Activated CD4-positive, alpha-beta T cell treated with anti-CD3 and anti-CD28 coated beads, Interleukin-2, amount 50 U/mL, for 1 hour (primary cell): ENCODE measurements around the gene ZCCHC9.
"Not testable (repeated sequence)": the region's sequence is repeated elsewhere in the genome, so short reads cannot be mapped to it uniquely, and the experiment has no call there.

Experiments
- DNase-seq: peaks from one replicate; pipeline ENCODE4 v3.0.0-alpha.2; 2020

The ZCCHC9 gene

DNA sequence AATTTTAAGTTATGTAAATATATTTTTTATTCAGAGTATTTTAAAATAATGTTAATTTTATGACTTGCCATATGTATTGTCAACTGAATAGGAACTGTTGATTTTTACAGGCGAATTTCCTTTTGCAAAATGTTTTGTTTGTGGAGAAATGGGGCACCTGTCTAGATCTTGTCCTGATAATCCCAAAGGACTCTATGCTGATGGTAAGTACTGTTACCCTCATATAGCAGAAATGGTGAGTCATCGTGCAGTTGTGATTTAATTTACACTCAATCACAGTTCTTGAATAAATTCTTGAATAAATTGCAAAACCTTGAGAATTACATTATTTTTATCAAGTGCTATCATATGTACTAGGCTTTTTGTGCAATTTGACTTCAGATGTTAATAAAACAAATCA, 7.4 kb downstream of the ZCCHC9 start:
- no peak for DNase-seq

DNA sequence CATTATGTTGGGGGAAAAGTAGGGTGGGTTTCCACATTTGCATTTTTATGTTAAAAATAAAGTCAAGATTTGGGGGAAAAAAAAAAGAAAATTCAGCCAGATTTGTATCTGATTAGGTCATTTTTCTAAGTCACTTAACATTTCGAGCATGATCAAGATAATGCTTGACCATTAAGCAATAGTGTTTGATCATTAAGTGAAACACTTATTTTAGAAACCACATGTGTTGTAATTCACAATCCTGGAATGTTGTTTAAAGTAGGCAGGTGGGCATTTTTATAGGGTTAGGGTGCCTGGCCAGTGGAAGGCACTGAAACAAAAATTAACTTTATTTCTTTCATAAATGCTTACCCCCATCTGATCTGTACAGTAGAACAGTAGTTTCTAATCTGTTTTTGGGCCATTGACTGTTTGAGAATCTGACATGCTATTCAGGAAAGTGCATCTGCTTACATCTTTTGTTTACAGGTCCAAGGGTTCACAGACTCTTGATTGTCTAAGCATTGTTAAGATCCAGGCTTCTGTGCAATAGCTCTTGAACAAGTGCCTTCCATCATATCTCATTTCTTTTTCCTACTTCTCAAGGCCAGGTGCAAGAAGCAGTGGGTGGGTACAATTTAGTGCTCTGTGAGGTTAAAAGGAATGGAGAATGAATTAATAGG, 9.1 kb downstream of the ZCCHC9 start:
- DNase-seq = no peak

DNA sequence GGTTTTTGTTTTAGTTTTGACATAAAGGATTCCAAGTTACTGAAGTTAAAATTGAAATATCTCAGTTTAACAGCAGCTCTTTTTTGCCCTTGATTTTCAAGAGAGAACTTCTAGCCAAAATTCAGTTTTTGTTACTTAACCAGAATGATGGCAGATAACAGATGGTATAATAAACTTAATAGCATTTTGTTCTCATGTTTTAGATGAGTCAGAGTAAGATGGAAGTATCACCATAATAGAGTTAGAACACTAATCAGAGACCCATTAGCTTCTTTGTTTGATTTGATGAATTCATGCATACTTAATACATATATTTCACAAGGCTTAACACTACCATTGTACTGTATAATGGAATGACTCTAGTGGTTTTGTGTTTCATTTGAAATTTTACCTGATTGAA, 11.9 kb downstream of the ZCCHC9 start:
- DNase-seq = no peak

DNA sequence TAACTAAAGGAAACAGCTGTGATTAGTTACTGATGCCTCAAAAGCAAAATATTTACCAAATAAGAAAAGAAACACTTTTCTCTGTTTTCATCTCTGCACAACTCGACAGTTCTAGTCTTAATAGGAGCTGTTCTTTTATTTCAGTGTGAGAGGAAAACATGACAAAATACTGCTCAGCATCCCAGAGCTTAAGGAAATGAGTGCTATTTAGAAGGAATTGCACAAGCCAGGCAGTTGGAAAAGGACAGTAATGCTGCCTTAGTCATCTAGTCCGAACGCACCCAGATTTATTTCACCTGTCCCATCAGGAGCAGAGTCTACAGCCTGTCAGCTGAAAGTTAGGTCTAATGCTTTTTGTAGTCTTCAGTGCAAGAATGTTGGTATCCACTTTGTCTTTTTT, 12.3 kb downstream of the ZCCHC9 start:
- DNase-seq = no peak

DNA sequence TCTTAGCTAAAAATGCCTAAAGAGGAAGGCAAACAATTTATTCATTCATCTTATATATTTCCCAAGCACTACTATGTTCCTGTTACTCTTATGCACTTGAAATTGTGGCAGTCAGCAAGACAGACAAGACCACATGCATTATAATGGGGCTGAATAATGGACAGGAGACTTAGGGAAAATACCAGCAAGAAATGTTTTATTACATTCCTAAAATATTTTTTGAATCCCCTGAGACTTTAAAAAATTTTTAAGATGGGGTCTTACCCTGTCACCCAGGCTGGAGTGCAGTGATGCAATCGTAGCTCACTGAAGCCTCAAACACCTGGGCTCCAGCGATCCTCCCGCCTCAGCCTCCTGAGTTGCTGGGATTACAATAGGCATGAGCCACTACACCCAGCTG, 13.2 kb downstream of the ZCCHC9 start:
- DNase-seq = no peak

DNA sequence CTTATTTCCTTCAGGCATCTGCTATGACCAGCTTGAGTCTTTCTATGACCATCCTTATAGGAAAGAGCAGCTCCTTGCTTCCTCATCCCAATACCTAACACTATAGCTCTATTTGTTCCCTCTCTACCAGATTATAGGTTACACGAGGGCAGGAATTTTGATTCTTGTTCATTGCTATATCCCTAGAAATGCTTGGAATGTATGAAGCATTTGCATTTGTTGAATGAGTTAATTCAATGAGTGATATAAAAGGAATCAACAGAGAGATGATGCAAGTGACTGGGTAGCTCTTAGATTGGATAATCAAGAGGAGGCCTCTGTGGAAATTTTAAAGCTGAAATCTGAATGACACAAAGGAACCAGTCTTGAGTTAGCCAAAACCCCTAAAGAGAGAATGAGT, 13.9 kb downstream of the ZCCHC9 start:
- DNase-seq = no peak

DNA sequence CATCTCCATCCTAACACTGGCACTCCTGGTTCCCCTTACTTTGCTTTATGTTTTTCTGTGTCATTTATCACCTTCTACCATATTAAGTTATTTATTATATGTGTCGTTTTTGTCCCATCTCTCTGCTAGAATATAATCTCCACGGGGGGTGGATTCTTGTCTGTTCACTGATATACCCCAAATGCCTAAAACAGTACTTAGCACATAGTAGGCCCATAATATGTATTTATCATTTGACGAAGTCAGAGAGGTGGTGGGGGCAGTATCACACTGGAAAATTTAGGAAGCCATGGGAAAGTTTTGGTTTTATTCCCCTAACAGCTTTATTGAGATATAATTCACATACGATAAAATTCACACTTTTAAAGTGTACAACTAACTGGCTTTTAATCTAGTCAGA, 14.4 kb downstream of the ZCCHC9 start:
- no peak for DNase-seq

DNA sequence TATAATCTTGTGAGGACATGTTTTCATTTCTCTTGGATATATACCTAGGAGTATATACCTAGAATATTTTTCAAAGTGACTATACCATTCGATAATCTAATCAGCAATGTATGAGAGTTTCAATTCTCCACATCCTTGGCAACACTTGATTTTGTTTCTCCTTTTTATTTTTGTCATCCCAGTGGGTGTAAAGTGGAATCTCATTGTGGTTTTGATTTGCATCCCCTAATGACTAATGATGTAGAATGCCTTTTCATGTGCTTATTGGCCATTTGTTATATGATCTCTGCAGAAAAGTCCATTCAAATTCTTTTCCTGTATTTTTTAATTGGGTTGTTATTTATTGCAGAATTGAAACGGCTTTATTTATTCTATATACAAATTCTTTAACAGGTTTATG, 15.2 kb downstream of the ZCCHC9 start:
- no peak for DNase-seq

DNA sequence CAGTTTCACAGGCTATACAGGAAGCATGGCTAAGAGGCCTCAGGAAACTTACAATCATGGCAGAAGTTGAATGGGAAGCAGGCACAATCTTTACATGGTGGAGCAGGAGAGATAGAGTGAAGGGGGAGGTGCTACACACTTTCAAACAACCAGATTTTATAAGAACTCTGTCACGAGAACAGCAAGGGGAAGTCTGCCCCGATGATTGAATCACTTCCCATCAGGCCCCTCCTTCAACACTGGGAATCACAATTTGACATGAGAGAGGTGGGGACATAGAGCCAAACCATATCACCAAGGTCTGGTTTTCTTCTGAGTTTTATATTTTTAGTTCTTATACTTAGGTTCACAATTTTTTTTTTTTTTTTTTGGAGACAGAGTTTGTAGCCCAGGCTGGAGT, 16.1 kb downstream of the ZCCHC9 start:
- no peak for DNase-seq

DNA sequence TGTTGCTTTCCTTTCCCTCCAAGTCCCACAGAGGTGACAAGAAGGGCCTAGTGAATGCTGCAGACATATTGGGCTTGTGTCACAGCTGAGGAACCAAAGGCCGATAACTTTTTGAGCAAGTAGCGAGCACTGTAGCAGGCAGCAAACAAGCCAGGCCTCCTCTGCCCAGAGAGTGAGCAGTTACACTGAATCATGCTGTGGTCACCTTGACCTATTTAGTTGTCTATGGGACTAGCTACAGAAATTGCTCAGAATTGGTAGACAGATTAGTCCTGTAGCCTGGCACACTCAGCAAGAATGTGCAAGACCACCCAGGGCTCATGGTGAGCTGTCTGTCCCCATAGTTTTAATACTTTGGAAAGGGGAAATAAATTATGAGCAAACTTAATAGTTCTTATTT, 25.2 kb downstream of the ZCCHC9 start:
- no peak for DNase-seq

DNA sequence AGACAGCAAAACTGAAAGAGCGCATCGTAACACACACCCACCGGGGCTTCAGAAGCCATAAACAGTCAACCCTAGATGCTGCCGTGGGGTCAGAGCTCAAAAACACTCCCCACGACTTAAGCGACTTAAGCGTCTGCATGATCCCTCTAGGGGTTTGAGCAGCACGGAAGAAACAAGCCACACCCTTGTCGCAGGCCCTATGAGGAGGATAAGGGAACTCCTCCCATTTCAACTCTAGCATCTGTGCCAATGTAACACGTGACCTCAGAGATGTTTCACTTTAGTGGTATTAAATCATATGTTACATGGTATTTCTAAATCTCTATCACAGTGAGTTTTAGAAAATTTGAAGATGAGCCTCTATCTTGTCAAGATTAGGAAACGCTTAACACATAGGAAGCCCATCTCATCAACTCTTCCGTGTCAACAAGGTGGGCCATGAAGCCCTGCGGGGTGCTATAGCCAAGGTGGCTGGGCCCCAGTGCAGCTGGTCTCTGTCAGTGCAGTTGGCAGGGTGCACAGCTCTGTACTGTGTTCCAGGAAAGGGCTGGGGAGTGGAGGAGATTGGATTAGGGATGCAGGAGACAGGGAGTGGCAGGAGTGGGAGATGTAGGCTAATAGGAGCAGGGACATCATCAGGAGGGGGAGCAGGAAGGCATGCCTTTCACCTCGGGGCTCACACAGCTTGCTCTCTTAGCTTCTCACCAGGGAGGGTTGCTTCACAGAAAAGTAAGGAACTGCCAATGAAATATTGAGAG, 33.1 kb downstream of the ZCCHC9 start:
- DNase-seq = no peak

DNA sequence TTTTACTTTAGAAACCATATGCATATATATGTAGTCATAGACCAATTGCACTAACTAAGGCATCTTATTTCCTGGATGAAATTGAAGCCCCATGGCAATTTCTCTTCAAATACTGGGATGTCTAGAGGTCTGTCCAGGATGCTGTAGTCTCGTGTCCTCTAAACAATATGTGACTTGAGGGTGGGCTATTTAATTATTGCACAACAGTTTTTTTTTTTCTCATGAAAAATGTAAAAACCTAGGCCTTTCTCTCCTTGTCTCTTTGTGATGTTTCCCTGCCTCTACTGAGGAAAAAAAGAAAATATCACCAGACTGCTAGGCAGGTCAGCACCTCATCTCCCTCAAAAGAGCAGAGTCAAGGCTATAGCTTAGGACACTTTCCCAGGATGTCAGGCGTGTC, 34.6 kb downstream of the ZCCHC9 start:
- no peak for DNase-seq

DNA sequence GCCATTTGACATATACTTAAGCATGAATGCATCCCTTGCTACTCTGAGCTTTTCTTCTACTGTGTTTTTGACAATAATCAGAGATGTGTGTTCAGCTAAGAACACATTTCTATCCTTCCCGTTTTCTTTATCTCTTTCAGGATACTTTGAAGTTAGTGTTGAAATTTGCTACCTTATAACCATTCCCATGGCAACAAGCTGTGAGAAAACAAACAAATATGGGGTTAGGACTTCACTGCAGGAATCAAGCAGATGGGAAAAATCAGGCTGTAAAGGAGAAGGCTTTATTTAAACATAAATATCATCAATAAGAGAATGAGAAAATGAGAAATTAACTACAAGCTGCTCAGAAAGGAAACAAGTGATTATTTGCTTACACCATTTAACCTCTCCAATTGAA, 35.2 kb downstream of the ZCCHC9 start:
- DNase-seq = no peak

DNA sequence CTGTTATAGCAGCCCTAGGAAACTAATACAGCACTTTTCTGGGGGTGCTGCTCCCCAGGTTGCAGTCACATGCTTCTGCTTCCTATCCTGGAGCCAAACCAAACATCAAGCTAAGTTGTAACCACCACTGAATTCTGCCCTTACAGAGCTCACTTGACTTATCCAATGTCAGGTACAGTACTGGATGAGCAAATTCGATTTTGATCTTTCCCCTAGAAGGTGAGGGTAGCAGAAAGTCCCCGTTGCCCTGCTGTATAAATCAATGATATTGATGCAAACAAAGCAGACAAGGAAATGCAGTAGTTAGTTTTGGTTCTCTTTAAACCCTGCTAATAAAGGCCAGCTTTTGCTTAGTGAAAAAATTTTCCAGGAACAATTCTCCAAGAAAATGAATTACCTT, 36.4 kb downstream of the ZCCHC9 start:
- DNase-seq = no peak

DNA sequence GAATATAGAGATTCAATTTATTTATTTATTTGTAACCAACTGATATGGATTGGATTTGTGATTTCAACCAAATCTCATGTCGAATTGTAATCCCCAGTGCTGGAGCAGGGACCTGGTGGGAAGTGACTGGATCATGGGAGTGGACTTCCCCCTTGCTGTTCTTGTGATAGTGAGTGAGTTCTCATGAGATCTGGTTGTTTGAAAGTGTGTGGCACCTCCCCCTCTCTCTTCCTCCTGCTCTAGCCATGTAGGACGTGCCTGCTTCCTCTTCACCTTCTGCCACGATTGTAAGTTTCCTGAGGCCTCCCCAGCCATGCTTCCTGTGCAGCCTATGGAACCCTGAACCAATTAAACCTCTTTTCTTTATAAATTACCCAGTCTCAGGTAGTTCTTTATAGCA, 36.8 kb downstream of the ZCCHC9 start:
- not testable (repeated sequence) for DNase-seq

DNA sequence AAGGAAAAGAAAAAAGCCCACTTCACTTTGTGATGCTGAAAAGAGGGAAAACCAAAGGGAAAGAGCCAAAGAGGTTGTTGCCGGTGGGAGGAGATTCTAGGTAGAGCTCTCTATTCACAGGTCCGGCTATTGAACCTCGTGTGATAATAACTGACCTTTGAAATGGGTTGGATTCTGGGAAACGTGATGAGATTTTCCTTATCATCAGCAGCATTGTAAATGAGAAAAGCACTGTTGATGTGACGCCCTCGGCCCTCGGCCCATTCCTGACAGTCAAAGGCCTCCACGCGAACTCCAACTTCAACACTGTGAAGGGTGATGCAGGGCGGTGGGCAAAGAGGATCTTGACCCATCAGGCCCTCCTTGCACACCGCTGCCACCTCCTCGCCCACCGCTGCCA, 43.3 kb downstream of the ZCCHC9 start:
- no peak for DNase-seq

DNA sequence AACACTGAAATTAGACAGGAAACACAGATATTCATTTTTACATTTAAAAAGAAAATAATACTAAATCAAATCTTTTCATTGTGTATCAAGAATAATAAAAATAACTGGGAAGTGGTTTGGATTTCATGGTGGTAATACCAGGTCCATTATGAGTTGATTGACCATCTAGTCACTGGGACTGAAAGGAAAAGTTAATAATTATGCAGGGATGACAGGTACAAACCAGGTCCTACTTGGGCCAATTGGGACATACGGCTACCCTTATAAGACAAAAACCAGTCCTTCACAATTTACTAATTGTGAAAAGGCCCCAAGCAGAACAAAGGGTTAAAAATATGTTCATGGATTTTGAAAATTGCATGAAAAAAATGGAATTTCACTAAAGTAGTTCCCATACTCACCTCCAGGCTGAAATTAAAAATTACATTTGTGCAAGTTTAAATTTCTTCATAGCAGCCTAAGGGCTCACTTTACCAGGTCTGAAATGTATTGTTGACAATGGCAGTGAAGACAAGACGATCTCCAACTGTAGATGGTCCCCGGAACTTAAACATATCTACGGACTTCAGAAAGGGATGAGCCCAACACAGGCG, 44.1 kb downstream of the ZCCHC9 start:
- no peak for DNase-seq

DNA sequence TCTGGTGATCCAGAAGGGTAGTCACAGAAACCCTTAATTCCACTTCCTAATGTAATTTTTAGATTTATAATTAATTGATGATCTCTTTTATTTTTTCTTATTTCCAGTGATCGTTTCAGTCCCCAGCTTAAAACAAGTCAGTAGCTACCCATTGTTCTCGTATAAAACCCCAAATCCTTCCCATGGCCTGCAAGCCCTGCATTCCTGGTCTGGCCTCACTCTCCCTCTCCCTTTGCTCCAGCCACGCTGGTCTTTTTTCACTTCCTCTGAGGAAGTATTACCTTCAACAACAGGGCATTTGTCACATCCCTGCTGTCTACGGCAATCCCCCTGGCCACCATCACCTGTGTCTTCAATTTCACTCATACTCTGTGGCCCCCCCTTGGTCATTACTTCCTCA, 47.8 kb downstream of the ZCCHC9 start:
- DNase-seq = no peak

DNA sequence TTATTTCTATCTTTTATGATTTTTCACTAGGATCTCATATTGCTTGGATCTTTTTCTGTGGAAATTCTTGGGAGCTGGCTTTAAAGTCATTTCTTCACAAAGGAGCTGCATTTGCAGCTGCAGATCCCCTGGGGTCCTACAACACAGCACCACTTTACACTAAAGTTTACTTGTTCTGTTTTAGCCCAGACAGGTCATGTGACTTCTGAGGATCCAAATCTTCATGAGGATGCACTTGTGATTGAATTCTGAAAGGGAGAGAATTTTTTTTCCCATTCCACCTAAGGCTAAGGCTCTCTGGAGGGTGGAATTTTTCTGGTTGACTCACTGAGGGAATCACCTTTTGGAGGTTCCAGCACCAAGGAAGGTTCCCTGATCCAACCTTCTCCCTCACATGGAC, 49.1 kb downstream of the ZCCHC9 start:
- no peak for DNase-seq

DNA sequence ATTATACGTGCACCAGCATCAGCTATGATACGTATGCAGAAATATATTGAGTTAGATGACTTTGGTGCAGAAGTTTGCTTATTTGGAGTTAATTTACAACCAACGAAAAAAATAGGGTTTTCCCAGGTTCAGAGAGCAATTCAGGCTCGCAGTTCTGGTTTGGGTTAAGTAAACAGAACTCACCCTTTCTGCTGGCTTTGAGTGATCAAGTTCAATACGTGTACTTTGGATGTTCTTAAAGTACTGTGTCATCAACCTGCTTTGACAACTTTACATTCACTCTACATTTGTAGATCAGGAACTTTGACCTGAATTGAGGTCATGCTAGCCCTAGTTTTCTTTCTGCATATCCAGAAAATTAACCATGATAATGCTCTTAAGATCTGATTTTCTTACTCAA, 51.8 kb downstream of the ZCCHC9 start:
- no peak for DNase-seq

DNA sequence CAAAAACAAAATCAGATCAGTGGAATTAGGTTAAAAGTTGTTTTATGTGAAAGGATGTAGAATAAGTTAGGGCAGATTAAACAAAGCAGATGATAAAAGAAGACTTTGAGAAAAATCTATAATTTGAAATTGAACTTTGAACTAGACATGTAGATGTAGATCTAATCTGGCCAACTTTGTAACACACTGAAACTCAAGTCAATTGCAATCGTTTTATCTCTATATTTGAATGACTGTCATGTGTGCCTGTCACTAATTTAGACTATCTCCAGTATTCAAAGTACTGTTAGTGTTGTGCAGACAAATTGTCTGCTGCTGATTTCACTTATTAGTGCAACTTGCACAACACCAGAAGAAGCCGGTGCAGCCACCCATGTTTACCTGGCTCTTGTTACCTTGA, 52.7 kb downstream of the ZCCHC9 start:
- DNase-seq = no peak

DNA sequence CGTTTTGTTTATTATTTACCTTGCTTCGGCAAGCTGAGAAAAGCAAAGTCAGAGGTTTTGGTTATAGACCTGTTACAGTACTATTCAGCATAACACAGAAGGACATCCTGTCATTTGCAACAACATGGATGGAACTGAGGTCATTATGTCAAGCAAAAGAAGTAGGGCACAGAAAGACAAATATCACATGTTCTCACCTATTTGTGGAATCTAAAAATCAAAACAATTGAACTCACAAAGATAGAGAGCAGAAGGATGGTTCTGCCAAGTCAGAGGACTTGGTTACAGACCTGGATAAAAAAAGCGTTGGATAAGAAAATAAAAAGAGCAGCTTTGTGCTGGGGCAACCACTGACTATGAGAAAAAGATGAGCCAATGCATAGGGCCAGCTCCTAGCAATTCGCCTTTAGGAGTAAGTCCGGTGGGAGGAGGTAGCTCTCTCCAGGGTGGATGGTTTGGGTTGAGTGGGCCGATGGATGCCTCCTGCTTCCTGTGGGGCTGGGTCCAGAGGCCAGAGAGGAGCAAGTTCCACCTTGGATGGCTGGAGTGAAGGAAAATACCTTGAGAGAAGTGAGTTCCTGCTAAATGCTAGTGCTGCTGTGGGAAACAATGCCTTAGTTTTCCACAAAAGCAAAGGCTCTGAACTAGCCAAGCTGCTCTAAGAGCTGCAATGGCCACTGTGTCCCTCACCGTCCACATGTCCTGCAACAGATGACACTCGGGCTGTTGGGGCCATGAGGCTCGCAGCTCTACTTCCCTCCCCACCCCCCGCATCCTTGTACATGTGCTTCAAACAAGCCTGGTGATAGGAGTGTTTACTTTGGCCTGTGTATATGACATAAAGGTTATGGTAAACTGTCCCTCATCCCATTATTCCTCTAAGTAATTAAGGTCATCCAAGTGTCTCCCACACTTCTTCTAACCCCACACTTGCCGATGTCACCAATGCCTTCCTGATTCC, 54.2 kb downstream of the ZCCHC9 start:
- no peak for DNase-seq

DNA sequence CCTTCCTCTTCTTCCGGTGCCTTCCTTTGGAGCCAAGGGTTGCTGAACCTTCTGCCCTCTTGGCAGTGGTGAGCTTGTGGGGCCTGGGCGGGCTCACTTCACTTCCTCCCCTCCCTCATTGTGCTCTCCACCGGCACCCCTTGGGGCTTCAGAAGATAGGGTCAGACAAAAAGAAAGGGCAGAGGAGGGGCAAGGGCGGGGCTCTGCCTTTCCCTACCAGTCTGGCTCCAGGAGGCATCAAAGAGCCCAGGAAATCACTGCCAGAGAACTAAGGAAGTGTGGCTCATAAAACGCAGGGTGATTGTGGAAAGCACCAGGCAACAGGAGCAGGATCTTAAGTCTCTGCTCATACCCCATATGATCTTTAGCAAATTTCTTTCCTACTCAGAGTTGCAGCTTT, 57.7 kb downstream of the ZCCHC9 start:
- no peak for DNase-seq
